GM19397 (cell line): ENCODE data around the gene ALDH16A1.
"Not testable (repeated sequence)": the region's sequence is repeated elsewhere in the genome, so short reads cannot be mapped to it uniquely, and the experiment has no call there.

Source experiments
- ATAC-seq: cut with Tn5 transposase; IDR thresholded peaks from one replicate; pipeline ENCODE4 v1.9.1; 2021; ENCODE audit warnings: mild to moderate bottlenecking, moderate library complexity; ENCODE audit not compliant: unreplicated experiment

The ALDH16A1 gene

DNA sequence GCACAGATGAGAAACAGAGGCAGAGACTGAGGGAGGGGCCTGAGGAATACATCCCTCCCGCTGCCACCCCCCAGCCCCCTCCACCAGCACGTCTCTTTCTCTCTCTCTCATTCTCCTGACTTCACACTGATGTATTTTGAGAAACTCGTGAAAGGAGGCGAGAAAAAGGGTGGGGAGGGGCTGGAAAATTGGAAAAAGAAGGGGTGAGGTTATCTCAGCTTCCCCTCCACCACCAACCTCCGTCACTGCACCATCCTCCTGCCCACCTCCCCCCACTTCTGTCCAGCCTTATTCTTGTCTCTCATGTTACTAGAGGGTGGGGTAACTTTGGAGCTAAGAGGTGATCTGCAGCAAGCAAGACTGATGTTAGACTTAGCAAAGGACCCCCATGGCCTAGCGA is 13.2 kb upstream of the ALDH16A1 start:
- no peak for ATAC-seq

DNA sequence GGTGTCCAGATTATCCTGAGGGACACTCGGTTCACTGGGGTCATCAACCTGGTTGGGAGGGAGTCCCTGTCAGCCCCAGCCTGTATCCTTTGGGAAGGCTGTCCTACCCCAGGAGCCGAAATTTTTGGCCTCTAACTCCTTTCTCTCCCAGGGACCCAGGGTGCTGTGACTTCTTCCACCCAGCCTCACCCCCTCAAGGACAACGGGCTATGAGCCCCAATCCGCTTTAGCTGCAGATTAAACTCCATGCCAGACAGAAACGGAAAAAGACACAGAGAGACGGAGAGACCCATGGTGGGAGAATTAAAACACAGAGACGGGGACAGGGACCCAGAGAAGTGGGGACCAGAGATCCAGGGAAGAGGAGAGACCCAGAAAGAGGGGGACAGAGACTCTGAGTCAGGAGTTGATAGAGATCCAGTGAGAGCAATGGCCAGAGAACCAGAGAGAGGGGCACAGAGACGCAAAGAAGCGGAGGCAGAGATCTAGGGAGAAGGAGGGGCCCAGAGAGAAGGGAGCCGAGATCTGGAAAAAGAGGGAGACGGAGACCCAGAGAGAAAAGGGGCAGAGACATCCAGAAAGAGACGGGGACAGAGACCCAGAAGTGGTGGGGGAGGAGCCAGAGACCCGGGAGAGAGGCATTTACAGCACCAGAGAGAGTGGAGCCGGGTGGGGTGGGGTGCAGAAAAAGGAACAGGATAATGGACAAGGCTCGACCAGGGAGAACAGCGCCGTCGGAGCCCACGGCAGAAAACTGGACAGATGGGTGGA is 12.4 kb upstream of the ALDH16A1 start:
- no peak for ATAC-seq

DNA sequence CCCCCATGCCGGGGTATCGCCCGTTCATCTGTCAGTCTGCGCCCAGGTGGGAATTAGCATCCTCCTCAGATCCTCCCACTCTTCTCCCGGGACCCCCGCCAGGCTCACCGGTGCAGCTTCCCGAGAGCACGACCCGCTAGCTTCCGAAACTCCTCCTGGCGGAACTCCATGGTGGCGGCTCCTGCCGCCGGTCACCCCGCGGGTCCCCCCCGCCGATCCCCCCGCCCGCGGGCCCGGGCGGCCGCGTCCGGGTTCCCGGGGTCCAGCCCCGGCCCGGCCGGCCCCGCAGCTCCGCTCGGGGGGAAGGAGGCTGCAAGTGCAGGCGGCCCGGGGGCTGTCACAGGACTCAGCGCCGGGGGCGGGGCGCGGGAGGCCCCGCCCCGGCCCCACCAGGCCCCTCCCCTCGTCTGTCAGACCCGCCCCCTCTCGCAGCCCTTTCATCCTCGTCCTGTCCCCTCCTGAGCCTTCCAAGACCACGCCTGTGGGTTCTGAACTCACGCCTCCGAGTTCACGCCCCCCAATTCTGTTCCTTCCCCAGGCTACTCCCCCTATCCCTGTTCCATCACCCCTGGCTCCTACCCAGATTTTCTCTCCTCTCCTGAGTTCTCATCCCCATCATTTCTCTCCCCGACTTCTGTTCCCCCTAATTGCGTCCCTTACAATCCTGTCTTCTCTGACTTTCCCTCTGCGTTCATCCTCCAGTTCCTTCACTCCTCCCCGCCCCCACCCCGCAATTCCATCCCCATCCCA is 11.6 kb upstream of the ALDH16A1 start, which contains the start of gene SLC17A7:
Gene SLC17A7 (minus strand): TSS at position 318 of the 750 bp plus-strand sequence. CDS start 148 bp downstream, at position 170.
- no peak for ATAC-seq

DNA sequence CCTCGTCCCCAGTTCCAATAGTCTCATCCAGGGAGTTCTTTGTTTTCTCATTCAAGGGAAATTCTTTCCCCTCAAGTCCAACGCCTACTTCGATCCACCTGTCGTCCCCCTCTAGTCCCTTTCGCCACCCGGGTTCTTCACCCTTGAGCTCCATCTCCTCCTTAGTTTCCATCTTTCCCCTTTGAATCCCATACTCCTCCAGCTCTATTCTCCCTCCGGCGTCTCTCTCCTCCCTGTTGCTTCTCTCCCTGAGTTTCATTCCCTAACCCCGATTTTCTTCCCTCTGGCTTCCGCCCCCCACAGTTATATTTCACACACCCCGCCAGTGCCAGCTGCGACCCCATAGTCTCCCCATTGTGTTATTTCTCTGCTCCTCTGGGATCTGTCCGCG is 11.1 kb upstream of the ALDH16A1 start:
- ATAC-seq, result no peak

DNA sequence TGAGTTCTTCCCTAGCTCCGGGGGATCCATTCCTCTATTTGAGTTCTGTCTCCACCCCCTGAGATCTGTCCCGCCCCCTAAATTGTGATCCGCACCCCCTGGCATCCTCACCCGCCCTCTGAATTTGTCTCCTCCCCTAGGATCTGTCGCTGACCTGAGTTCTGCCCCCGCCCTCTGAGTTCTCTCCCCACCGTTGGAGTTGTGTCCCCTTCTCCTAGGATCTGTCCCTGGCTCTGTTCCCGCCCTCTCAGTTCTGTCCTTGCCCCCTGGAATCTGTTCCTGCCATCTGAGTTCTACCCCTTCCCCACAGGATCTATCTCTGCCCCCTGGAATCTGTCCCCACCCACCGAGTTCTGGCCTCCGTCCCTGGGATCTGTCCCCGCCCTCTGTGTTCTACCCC is 10.7 kb upstream of the ALDH16A1 start:
- no peak for ATAC-seq

DNA sequence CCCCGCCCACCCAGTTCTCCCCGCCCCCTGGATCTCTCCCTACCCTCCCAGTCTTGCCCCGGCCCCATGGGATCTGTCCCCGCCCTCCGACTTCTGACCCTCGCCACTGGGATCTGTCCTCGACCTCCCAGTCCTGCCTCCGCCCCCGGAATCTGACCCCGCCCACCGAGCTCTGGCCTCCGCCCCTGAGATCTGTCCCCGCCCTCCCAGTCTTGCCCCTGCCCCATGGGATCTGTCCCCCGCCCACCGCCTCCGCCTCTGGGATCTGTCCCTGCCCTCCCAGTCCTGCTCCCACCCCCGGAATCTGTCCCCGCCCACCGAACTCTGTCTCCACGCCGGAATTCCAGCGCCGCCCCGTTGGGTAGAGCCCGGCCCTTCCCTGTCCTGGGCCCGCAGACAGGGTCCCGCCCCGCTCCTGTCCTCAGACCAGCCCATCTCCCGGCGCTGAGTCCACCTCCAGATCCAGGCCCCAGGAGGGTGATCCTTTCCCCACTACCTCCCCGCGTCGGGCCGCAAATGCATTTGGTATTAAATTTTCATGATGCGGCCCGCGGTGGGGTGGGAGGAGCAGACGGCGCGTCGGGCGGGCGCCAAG is 10.2 kb upstream of the ALDH16A1 start:
- peak; percentile 10 for ATAC-seq

DNA sequence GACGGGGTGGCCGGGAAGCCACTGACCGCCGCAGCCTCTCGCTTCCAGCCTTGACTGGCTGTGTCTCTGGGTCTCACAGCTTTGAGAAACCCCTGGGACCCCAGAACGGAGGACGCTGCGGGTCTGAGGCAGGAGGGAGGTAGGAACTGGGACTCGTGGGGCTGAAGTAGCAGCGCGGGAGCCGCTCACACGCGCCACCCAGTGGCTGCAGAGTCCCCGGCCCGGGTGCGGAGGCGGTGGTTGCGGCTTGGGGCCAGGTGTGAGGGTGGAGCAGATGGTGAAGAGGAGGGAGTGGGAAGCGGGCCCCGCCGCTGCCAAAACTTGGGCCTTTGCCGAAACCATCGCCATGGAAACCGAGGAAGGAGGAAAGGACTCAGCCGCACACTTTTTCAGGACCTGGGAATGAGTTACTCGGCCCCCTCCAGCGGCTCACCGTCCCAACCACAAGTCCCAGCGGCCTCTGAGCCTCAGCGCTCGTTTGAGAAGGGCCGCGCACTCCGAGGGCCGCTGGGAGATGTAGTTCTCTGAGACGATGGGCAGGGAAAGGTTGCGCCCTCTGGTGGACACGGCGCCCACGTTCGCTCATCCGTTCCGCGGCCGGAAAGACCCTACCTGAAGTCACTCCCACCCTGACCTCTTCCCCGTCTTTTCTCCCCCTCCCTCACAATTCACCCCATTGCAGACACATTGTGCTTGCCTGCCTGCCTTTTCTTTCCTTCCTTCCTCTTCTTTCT is 9.5 kb upstream of the ALDH16A1 start:
- peak; percentile 81 for ATAC-seq

DNA sequence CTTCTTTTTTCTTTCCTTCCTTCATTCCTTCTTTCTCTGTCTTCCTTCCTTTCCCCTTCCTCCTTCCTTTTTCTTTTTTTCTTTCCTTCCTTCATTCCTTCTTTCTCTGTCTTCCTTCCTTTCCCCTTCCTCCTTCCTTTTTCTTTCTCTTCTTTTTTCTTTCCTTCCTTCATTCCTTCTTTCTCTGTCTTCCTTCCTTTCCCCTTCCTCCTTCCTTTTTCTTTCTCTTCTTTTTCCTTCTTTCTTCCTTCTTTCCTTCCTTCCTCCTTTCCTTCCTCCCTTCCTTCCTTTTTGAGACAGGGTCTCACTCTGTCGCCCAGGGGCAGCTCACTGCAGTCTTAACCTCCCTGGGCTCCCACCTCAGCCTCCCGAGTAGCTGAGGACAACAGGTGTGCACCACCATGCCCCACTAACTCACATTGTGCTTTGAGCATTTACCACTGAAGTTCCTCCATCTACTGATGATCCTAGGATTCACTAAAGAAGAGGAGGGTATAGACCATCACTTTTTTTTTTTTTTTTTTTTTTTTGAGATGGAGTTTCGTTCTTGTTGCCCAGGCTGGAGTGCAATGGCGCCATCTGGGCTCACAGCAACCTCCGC is 8.8 kb upstream of the ALDH16A1 start:
- ATAC-seq, result not testable (repeated sequence)

DNA sequence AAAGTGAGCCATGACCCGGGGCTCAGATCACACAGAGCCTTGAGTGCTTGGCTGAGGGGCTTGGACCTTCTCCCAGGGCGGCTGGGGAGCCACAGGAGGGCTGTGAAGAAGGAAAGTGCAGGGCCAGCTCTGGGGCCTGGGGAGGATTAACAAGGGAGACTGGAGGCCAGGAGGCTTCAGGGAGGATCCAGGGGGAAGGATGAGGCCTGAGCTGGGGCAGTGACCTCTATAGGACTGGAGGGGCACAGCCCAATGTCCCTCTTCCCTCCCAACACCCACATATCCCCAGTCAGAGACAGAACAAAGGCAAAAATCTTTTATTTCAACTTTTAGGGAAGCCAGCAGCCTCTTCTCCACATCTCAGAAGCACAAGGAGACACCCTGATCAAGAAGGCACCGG is 7.0 kb upstream of the ALDH16A1 start:
- ATAC-seq, result no peak

DNA sequence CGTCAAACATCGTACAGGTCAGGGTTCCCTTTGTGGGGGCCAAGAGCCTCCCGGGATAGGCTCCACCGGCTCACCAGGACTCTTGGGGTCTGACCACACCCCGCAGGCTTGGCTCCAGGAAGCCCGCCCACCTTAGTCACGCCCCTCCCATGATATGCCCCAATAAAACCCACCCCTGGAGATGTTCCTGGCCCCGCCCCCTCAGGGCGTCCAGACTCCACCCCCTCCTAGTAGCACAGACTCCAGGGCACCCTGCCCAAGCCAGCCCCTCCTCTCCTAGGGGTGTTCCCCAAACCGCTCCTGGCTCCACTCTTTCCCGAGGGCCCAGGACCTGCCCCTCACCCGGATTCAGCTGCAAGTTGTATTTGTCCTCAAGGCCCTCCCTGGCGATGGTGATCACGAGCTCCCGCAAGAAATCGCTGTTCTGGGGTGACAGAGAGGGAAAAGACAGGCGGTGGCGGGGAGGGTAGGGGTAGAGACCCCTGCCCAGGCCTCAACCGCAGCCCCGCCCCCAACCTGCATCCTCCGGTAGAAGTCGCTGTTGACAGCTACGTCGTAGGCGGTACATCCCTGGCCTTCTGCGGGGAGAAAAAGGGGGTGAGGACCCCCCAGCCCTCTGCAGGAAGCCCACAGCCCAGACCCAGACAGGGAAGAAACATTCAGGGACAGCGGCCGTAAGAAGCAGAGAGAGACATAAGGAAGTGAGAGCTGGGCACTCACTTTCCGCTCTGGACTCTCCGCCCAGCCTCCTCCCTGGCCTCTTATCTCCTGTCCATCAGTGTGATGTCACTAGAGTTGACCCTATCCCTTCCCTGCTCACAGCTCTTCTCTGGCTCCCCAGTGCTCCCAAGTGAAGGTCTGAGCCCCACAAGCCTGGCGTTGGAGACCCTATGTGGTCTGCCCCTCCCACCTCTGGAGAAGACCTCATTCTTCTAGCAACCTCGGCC is 5.3 kb upstream of the ALDH16A1 start:
- ATAC-seq, result no peak

DNA sequence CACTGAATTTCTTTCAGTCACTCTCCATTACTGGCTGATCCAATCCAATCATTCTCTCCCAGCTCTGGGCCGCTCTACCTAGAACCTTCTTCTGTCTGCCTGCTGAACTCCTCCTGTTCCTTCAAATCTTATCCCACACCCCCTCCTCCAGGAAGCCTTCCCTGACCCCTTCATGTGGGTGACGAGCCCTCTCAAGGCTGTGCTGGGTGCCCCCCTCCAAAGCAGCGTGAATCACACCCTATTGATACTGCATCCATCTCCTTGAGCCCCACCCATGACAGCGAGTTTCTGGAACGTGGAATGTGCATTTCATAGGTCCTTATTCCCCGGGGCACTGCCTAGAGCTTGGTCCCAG is 4.6 kb upstream of the ALDH16A1 start:
- ATAC-seq, result no peak

DNA sequence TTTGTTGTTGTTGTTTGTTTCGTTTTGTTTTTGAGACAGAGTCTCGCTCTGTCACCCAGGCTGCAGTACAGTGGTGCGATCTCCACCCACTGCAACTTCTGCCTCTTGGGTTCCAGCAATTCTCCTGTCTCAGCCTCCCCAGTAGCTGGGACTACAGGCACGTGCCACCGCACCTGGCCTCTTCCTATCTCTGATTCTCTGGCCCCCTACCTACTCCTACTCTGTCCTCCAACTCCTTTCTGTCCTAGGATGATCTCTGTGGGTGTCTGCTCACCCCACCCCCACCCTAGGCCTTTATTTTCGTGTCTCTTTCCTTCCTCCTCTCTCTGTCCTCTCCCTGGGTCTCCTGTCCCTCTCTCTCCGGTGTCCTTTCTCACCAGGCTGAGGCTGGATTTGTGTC is 2.6 kb upstream of the ALDH16A1 start:
- ATAC-seq, result no peak

DNA sequence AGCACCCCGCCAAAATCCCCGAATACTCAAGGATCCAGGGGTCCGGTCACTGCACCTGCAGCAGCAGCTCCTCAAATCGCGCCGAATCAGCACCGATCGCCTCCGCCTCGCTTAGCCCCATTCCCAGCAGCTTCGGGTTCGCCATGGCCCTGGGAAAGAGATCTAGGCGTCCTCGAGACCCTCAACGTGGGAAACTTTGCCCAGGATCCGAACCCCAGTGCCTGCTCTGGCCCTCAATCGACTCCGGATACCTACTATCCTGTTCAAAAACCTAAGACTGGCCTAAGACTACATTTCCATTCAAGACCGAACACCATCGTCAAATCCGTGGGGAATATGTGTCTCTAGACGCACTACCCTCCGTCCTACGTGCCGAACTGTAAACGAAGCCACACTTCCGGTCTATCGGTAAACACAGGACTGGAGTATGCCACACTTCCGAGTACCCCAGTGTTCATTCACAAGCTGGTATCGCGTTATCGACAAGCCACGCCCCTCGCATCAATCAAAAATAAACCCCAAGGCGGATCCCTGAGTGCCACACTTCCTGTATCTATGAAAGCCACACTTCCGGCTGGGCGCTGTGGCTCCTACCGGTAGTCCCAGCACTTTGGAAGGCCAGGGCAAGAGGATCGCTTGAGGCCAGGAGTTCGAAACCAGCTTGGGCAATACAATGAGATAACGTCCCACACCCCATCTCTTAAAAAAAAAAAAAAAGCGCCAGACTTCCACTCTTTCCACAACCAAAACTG is 1.4 kb upstream of the ALDH16A1 start, which contains the start of gene PIH1D1:
Gene PIH1D1 (minus strand): TSS at position 385 of the 752 bp plus-strand sequence. CDS start 240 bp downstream, at position 145.
- ATAC-seq, result peak; percentile 51

DNA sequence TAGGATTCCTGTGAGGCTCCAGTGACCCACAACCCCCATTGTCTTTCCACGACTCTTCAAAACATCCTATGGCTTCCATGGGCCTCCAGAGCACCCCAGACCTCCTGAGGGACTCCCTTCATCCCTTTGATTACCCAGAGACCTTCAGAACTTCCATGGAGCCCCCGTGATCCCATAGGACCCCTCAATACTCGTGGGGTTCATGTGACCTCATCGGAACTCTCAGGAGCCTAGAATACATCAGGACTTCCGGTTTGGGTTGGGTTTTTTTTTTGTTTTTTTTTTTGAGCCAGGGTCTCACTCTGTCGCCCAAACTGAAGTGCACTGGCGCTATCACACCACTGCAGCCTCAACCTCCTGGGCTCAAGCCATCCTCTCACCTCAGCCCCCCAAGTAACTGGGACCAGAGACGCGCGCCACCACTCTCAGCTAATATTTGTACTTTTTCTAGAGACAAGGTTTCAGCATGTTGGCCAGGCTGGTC is 774 bp downstream of the ALDH16A1 start:
- no peak for ATAC-seq

DNA sequence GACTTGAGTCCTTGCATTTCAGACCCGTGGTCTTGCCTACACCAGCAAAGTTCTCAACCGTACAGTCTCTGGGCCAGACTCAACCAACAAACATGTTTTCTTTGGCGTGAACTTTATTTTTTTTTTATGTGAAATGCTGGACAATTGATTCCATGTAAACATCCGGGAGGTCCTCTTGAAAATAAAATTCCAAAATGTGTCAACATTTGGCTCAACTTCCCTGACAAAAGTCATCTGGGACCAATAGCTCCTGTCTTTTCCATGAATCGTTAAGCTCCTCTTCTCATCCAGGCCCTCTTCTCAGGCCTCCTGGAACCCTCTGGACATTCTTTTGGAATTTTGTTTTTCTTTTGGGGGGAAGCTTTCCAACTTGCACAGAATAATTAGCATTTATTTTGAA is 2.7 kb downstream of the ALDH16A1 start:
- no peak for ATAC-seq

DNA sequence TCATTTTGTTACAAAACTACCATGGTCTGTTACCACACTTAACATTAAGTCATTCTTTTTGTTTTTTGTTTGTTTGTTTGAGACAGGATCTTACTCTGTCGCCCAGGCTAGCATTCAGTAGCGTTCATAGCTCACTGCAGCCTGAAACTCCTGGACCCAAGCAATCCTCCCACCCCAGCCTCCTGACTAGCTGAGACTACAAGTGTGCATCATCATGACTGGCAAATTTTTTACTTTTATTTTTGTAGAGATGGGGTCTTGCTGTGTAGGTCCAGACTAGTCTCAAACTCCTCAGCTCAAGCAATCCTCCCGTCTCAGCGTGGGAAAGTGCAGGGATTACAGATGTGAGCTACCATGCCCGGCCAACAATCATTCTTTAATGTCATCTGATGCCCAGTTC is 3.3 kb downstream of the ALDH16A1 start:
- no peak for ATAC-seq

DNA sequence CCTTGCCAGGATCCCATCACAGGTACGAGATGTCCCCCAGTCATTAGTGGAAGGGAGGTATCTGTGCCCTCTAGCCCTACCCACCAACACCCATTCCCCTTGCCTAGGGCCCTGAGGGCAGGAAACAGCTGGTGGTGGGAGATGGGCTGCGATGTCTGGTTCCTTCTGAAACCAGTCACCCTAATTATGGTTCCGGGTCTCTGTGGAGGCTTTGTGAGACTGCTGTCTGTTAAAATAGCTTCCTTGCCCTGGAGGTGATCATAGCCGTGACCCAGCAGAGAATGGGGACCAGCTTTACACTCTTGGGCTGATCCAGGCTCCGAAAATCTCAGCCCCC is 5.5 kb downstream of the ALDH16A1 start:
- ATAC-seq, result no peak

DNA sequence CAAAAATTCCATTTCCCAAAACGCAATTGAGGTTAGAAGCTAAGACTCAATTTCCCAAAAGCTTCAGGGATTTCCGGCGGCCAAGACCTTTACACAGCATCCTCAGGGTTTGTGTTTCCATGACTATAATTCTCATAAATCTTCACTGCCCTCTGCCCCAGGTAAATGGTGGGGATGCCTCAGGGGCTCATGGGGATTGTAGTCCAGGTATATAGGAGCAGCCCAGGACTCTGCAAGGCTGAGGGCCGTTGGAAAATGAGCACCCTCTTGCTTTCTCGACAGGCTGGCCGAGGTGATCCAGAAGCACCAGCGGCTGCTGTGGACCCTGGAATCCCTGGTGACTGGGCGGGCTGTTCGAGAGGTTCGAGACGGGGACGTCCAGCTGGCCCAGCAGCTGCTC is 6.4 kb downstream of the ALDH16A1 start:
- ATAC-seq, result no peak

DNA sequence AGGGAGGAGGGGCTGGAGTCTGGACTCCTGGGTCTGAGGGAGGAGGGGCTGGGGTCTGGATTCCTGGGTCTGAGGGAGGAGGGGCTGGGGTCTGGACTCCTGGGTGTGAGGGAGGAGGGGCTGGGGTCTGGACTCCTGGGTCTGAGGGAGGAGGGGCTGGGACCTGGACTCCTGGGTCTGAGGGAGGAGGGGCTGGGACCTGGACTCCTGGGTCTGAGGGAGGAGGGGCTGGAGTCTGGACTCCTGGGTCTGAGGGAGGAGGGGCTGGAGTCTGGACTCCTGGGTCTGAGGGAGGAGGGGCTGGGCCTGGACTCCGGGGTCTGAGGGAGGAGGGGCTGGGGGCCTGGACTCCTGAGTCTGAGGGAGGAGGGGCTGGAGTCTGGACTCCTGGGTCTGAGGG is 8.1 kb downstream of the ALDH16A1 start:
- ATAC-seq, result not testable (repeated sequence)
